Suprapubic skin (tissue), 4 donors: Measurements from ENCODE around the gene NELL1. TPM values are rescaled to one million over a fixed set of nuclear protein-coding genes. Genes with fewer than 3 reads are reported as not detected.

ENCODE experiments used
- DNase-seq, 2 donors: peaks; one replicate each; pipeline ENCODE4 v3.0.0-alpha.2; 2019; ENCODE audit warnings: low spot score in 2 of 2
- H3K27ac ChIP-seq: fragments of 200-600 bp; sonication (generic); one replicate; pipeline ENCODE4 v1.5.1; 2019
- H3K27me3 ChIP-seq: fragments of 200-600 bp; sonication (generic); one replicate; pipeline ENCODE4 v1.5.1; 2019
- H3K36me3 ChIP-seq: fragments of 200-600 bp; sonication (generic); one replicate; pipeline ENCODE4 v1.5.1; 2019
- H3K4me1 ChIP-seq: fragments of 200-600 bp; sonication (generic); one replicate; pipeline ENCODE4 v1.5.1; 2019
- H3K4me3 ChIP-seq: fragments of 200-600 bp; sonication (generic); one replicate; pipeline ENCODE4 v1.5.1; 2019; ENCODE audit warnings: mild to moderate bottlenecking
- H3K9me3 ChIP-seq: fragments of 200-600 bp; sonication (generic); one replicate; pipeline ENCODE4 v1.5.1; 2019
- EP300 ChIP-seq: sonication (generic); formaldehyde crosslinking; IDR thresholded peaks from one replicate; pipeline ENCODE4 v1.6.1; 2017; ENCODE audit warnings: antibody characterized with exemption
- POLR2A ChIP-seq, 2 donors: fragments of 450-650 bp; IDR thresholded peaks; one replicate each; pipeline ENCODE4 v1.6.1; 2017; ENCODE audit warnings: antibody characterized with exemption in 2 of 2, mild to moderate bottlenecking in 2 of 2, moderate library complexity in 2 of 2
- POLR2AphosphoS5 ChIP-seq, 3 donors: sonication (generic); formaldehyde crosslinking; IDR thresholded peaks; one replicate each; pipeline ENCODE4 v1.6.1; 2017; ENCODE audit warnings: antibody characterized with exemption in 3 of 3
- WGBS: methylation state at CpG from one replicate; pipeline ENCODE4 v1.1.5; 2018; 5-methylcytosine and 5-hydroxymethylcytosine counted together
- total RNA-seq, 4 donors: library from RNA; depleted of rRNA; stranded (reverse); fragments of >200 nt; gene quantifications; one replicate each; pipeline ENCODE4 v1.1.0, GENCODE V29; 2016
- TF ChIP-seq, protein P1 (sequence below), 2 donors: fragments of 200-600 bp in 1 of 2; fragments of 450-650 bp in 1 of 2; sonication (generic) in 1 of 2; IDR thresholded peaks; one replicate each; pipeline ENCODE4 v1.5.1; 2016 to 2019; ENCODE audit warnings: antibody characterized with exemption in 2 of 2, mild to moderate bottlenecking in 1 of 2, moderate library complexity in 1 of 2

The NELL1 gene
- total RNA-seq, 4 donors from 2014 or later = 0.18 to 3.9 TPM; not detected in 2

DNA sequence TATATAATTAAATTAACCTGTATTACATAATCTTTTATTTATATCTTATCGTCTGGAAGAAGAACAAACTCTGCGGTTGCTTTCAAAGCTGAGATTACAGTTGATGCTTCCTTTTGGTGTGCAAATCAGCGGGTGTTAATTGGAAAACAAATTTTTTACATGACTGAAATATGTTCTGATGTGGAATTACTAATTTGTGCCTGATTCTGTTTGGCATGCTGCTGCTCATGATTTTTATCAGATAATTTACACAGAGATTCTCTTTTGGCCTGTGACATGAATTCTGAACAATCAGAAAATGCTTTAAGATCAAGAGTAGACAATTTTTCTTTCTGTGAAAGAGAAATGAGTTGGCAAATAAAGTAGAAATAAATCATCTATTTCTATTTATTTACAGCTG, 510.8 kb downstream of the NELL1 start:
- Histone ChIP-seq H3K36me3 (no peaks in the 10 kb centered on the region), H3K4me1 (no peaks in the 10 kb centered on the region), H3K27ac (no peak overlapping the region), H3K4me3 (no peak overlapping the region), H3K27me3 (no peaks in the 10 kb centered on the region), H3K9me3 (no peaks in the 10 kb centered on the region)
- TF ChIP-seq POLR2AphosphoS5 (IDR thresholded peaks at IDR 0.05) (no peak), EP300 (no peak), POLR2A (IDR thresholded peaks at IDR 0.05) (no peak)
- TF ChIP-seq, protein P1, sequence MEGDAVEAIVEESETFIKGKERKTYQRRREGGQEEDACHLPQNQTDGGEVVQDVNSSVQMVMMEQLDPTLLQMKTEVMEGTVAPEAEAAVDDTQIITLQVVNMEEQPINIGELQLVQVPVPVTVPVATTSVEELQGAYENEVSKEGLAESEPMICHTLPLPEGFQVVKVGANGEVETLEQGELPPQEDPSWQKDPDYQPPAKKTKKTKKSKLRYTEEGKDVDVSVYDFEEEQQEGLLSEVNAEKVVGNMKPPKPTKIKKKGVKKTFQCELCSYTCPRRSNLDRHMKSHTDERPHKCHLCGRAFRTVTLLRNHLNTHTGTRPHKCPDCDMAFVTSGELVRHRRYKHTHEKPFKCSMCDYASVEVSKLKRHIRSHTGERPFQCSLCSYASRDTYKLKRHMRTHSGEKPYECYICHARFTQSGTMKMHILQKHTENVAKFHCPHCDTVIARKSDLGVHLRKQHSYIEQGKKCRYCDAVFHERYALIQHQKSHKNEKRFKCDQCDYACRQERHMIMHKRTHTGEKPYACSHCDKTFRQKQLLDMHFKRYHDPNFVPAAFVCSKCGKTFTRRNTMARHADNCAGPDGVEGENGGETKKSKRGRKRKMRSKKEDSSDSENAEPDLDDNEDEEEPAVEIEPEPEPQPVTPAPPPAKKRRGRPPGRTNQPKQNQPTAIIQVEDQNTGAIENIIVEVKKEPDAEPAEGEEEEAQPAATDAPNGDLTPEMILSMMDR (IDR thresholded peaks at IDR 0.05) = no peak
- no peak for DNase-seq
- WGBS = 23% methylated on average over 3 of the region's 3 CpGs

DNA sequence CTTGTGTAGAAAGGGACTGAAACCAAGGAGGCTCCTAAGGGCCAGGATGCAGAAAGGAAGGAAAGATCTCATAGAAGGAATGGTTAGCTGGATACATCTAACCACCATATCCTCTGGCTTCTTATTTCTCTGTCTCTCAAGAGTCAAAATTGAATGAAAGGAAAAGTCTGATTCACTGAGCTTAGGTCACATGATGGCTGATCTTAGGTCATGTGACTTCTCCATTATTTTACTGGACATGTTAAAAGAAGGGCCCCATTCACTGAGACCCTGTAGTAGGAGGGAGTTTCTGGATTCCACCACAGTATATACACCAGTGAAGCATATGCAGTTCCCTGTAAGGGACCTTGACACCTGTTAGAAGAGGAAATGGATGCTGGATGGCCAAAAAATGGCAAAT, 516.6 kb downstream of the NELL1 start:
- no peak for DNase-seq
- H3K4me1 ChIP-seq = no peaks in the 10 kb centered on the region
- no peaks in the 10 kb centered on the region for H3K36me3 ChIP-seq
- no peaks in the 10 kb centered on the region for H3K27me3 ChIP-seq
- no peaks in the 10 kb centered on the region for H3K9me3 ChIP-seq
- no peak for TF ChIP-seq EP300
- TF ChIP-seq POLR2AphosphoS5 (IDR thresholded peaks at IDR 0.05) = no peak
- no peak for TF ChIP-seq POLR2A (IDR thresholded peaks at IDR 0.05)
- TF ChIP-seq, protein P1 (IDR thresholded peaks at IDR 0.05) = no peak
- H3K4me3 ChIP-seq = no peak overlapping the region
- H3K27ac ChIP-seq = no peak overlapping the region

DNA sequence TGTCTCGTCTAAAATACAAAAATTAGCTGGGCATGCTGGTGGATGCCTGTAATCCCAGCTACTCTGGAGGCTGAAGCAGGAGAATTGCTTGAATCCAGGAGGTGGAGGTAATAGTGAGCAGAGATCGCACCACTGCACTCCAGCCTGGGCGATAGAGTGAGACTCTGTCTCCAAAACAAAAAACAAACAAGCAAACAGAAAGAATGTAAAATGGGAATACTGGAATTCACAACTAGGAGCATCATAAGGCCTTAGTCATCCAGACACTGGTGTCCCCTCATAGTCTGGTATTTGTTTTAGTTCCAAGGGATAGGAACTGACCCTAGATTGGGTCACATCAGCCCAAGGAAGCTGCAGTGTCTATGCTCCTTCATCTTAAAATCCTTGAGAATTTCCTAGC, 520.8 kb downstream of the NELL1 start:
- 88% methylated on average over 3 of the region's 3 CpGs for WGBS
- H3K27ac ChIP-seq = no peak overlapping the region
- H3K4me1 ChIP-seq = no peaks in the 10 kb centered on the region
- TF ChIP-seq POLR2AphosphoS5 (IDR thresholded peaks at IDR 0.05) = no peak
- TF ChIP-seq, protein P1 (IDR thresholded peaks at IDR 0.05) = no peak
- no peak for TF ChIP-seq POLR2A (IDR thresholded peaks at IDR 0.05)
- TF ChIP-seq EP300 = no peak
- no peaks in the 10 kb centered on the region for H3K9me3 ChIP-seq
- H3K36me3 ChIP-seq = no peaks in the 10 kb centered on the region
- no peak for DNase-seq
- no peak overlapping the region for H3K4me3 ChIP-seq
- H3K27me3 ChIP-seq = no peaks in the 10 kb centered on the region

DNA sequence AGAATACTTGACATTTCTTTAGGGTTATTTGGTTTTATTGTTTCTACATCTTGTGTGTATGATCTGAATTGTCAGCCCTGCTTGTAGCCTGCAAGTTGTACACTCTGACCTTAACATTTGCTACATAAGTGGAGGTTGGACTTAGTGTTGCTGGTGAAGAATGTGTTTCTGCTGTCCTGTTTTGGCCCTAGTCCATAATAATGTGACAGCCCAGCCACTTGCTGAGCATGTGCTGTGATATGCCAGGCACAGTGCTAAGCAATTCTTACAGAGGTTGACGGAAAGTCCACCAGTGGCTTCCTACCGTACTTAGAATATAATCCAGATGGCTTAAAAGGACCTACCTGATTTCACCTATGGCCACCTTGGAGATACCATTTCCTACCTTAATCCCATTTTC, 526.6 kb downstream of the NELL1 start:
- H3K9me3 ChIP-seq = peaks cover 2% of the 10 kb centered on the region
- no peaks in the 10 kb centered on the region for H3K36me3 ChIP-seq
- WGBS = 48% methylated on average over 2 of the region's 2 CpGs
- no peak overlapping the region for H3K4me3 ChIP-seq
- TF ChIP-seq EP300 = no peak
- no peak for TF ChIP-seq POLR2AphosphoS5 (IDR thresholded peaks at IDR 0.05)
- TF ChIP-seq, protein P1 (IDR thresholded peaks at IDR 0.05) = no peak
- TF ChIP-seq POLR2A (IDR thresholded peaks at IDR 0.05) = no peak
- H3K27ac ChIP-seq = no peak overlapping the region
- no peak for DNase-seq
- H3K4me1 ChIP-seq = no peaks in the 10 kb centered on the region
- H3K27me3 ChIP-seq = no peaks in the 10 kb centered on the region

DNA sequence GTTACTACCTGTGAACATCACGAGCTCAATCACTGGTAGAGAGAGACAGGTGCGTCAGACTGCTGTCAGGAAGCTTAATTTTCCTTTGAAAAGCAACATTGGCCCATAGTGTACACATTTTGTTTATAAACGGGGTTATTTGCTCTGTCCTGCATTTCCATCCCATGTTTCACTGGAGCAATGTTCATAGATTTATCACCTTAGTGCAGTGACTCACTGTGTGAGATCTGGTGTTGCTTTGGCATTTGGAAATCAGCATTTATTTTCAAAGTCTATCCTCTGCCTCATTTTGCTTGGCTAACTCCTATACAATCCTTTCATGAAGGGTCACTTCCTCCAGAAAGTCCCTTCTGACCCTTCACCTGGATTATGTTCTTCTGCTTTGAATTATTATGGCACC, 529.1 kb downstream of the NELL1 start:
- Histone ChIP-seq H3K27ac (no peak overlapping the region), H3K36me3 (no peaks in the 10 kb centered on the region), H3K4me3 (no peak overlapping the region), H3K27me3 (no peaks in the 10 kb centered on the region), H3K4me1 (no peaks in the 10 kb centered on the region), H3K9me3 (peaks cover 6% of the 10 kb centered on the region)
- no peak for DNase-seq
- 84% methylated on average over 3 of the region's 3 CpGs for WGBS
- TF ChIP-seq POLR2AphosphoS5 (IDR thresholded peaks at IDR 0.05) (no peak), EP300 (no peak), POLR2A (IDR thresholded peaks at IDR 0.05) (no peak)
- TF ChIP-seq, protein P1 (IDR thresholded peaks at IDR 0.05) = no peak
